ENCODE results near the gene CXCR4.

CXCR4 gene

GRCh38 chr2:136131484-136131960, 13.6 kb upstream of the CXCR4 start:
- DNase-seq = no peak

GRCh38 chr2:136130511-136130910, 12.6 kb upstream of the CXCR4 start:
- no peak for DNase-seq

GRCh38 chr2:136130045-136130444, 12.1 kb upstream of the CXCR4 start:
- DNase-seq = no peak

DNA sequence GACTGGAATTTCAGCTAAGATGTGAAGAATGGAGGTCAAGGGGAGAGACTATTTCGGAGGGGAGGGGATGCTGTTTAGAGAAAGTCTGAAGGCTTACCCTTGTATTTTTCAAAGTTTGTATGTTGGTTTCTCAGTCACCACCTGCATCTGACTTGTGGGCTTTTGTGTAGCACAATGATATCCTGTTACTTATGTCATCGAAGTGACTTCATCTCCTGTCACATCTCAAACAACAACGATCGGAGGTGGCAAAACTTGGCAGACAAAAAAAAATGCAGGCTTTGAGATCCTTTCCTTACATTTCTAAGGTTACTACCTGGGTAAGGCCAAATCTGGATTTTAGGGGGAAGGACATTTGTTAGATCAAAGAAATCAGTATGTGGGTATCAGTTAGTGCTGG, 11.7 kb upstream of the CXCR4 start:
- DNase-seq = no peak

GRCh38 chr2:136128905-136129304, 11.0 kb upstream of the CXCR4 start:
- no peak for DNase-seq

DNA sequence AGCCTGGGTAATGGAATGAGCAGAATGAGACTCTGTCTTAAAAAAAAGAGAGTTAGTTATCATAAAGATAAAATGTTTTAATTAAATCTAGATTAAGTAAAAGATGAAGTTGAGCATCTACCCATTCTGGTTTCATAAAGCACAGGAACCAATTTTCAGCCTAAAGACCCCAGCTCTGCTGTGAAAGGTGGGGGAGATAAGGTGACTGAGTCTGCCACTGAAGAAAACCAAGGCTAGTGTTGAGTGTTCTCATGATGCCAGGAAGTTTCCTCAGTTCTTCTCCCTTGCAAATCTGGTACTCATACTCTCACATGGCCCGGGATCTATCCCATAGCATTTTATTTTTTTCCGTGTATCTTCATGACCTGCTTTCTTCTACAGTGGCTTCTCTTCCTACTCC, 10.4 kb upstream of the CXCR4 start:
- DNase-seq = no peak

GRCh38 chr2:136127356-136127755, 9.4 kb upstream of the CXCR4 start:
- no peak for DNase-seq

- no peak for DNase-seq
Observed at GRCh38 chr2:136126421-136126926, 8.5 kb upstream of the CXCR4 start.

DNA sequence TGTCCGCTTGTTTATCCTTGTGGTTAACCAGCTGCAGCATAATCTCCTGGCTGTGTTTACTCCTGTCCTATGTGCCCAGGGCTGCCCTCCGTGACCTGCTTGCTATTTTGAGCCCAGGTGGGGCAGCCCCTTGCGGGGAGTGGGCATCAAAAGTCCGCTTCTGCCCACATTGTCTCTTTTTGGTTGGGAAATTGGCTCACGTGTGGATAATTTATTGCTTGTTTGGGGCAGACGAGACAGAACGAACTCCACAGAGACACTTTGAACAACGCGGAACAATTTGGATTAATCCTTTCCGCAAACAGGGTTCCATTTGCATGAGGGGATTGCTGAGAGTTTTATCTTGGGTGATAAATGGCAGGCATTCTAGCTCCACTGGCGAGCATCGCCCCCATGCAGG, 8.1 kb upstream of the CXCR4 start:
- DNase-seq = peak; percentile 39

- DNase-seq = peak; percentile 34
Observed at GRCh38 chr2:136125236-136125635, 7.3 kb upstream of the CXCR4 start.

- no peak for DNase-seq
Observed at GRCh38 chr2:136124805-136125204, 6.9 kb upstream of the CXCR4 start.

- DNase-seq = peak; percentile 40
Observed at GRCh38 chr2:136122661-136123060, 4.7 kb upstream of the CXCR4 start.

DNA sequence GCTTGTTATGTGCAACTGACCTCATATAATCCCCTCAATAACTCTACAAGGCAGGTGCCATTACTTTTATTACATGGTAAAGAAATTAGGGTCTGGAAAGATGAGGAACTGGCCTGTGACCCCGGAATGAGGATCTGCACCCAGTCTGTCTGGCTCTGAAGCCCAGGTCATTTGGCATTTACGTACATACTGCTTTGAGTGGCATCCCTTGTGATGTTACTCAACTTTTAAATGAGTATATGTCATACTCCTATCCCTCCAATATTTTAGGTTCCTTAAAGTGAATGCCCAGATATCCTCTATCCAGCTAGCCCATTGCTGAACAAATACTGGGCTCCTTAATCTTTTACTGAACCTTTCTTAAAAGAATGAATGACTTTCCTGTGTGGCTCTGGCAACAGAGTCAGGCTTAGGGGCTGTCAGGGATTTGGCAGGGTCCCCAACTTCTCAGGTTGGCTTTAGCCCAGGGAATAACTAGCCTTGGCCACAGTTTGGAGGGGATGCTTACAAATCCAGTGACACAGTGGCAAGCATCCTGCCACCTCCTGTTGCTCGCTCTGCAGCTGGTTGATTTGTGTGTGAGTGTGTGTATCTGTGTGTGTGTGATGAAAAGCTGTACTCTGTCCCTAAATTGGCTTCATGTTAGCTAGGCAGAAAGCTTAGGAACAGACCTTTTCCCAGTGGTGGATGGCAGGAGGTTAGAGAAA, 3.4 kb upstream of the CXCR4 start:
- DNase-seq = peak; percentile 13

- peak; percentile 66 for DNase-seq
Observed at GRCh38 chr2:136119717-136120675, 2.0 kb upstream of the CXCR4 start.

DNA sequence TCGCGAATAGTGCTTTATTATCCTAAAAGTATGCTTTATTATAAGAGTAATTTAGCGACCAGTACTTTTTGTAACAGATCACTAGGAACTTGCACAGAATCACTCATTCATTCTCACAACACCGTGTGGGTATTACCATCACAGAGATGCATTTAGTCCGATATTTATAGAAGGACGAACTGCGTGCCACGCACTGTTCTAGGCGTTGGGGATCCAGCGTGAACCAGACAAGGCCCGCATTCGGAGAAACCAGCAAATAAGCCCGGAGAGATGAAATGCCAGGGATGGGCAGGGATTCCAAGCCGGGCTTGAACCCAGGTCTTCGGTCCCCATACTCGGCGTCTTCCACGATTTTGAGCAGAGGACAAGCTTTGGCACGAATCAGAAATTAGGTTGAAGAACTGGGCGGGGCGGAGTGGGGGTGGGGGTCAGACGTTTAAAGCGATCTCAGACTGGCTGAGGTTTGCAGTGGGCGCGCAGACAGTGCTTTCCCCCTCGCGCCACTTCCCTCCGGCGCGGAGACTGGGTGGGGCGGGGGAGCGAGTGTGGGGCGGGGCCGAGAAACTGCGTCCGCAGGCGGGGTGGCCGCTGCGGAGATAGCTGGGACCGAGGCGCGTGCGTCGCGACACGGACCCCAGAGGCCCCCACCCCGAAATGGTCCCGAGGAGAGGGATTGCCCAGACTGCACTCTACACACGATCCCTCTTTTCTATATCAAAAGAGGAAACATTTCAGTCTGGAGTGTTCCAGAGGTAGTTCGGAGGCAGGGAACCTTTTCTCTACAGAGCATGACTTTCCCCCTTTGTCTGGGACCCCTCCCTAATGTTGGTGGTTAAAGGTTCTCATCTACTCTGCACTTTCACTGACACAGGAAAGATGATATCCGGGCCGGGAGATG, 1.1 kb upstream of the CXCR4 start:
- peak; percentile 91 for DNase-seq

- DNase-seq = peak; percentile 76
Observed at GRCh38 chr2:136117391-136117841, 533 bp downstream of the CXCR4 start.

DNA sequence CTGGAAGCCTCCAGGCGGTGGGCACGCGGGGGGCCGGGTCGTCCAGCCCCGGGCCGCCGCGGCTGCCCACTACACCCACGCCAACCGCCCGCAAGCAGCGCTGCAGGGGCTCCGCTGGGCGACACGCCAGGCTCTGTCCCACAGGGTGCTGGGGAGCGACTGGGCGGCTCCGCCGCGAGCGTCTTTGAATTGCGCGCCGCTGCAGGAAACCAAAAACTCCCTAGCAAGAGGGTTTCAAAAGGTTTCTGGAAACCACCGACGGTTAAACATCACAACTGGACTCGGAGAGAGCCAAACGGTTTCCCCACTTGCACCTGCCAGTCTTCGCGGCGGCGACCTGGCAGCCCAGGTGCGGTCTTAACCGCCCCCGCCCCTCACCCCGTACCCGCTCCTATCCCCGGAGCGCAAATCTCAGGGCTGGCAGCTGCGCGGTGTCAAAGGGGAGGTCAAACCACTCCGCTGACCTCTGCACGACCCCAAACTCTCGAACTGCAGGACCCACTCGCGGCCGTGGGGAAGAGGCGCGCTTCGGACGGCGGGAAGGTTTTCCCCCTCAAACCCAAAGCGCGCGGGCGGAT, 1.0 kb downstream of the CXCR4 start:
- peak; percentile 66 for DNase-seq

- peak; percentile 51 for DNase-seq
Observed at GRCh38 chr2:136116151-136116812, 1.7 kb downstream of the CXCR4 start.

DNA sequence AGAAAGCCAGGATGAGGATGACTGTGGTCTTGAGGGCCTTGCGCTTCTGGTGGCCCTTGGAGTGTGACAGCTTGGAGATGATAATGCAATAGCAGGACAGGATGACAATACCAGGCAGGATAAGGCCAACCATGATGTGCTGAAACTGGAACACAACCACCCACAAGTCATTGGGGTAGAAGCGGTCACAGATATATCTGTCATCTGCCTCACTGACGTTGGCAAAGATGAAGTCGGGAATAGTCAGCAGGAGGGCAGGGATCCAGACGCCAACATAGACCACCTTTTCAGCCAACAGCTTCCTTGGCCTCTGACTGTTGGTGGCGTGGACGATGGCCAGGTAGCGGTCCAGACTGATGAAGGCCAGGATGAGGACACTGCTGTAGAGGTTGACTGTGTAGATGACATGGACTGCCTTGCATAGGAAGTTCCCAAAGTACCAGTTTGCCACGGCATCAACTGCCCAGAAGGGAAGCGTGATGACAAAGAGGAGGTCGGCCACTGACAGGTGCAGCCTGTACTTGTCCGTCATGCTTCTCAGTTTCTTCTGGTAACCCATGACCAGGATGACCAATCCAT, 2.7 kb downstream of the CXCR4 start:
- DNase-seq = no peak

GRCh38 chr2:136114382-136114781, 3.6 kb downstream of the CXCR4 start:
- DNase-seq = no peak

Data from NCI-H69 (cell line).